ENCODE data around the gene PACRG. TPM values are rescaled to one million over a fixed set of nuclear protein-coding genes. Genes with fewer than 3 reads are reported as not detected.

PACRG gene
- total and polyA plus RNA-seq, 8 donors = 1.8 to 28.6 (median 3.2) TPM; not detected in 2

GRCh38 chr6:162943369-162943768 is 215.6 kb downstream of the PACRG start:
- WGBS, 5 donors = 78 to 87% (median 80%) methylated on average over 4 to 5 of the region's 5 CpGs
- TF ChIP-seq EP300 (IDR thresholded peaks at IDR 0.05) (no peak), POLR2A (IDR thresholded peaks at IDR 0.05) (no peak), POLR2AphosphoS5 (IDR thresholded peaks at IDR 0.05) (no peak), CTCF (IDR thresholded peaks at IDR 0.05) (no peak)
- Histone ChIP-seq H3K36me3 (no peaks in the 10 kb centered on the region), H3K27me3 (no peaks in the 10 kb centered on the region), H3K4me3 (no peak overlapping the region), H3K27ac (no peak overlapping the region), H3K9me3 (peaks cover 0 to 26% (median 10%) of the 10 kb centered on the region in 4 donors), H3K4me1 (no peaks in the 10 kb centered on the region)
- intact Hi-C loops (cut with DNase I; ENCODE audit: low total_unique reads) = no loop called here
- DNase-seq = no peak

GRCh38 chr6:162951164-162951743 is 223.5 kb downstream of the PACRG start:
- no peak overlapping the region for H3K4me3 ChIP-seq
- no peak for TF ChIP-seq CTCF (IDR thresholded peaks at IDR 0.05)
- TF ChIP-seq POLR2AphosphoS5 (IDR thresholded peaks at IDR 0.05) = no peak
- no peak for TF ChIP-seq EP300 (IDR thresholded peaks at IDR 0.05)
- TF ChIP-seq POLR2A (IDR thresholded peaks at IDR 0.05) = no peak
- 57 to 72% (median 61%) methylated on average over 4 of the region's 4 CpGs for WGBS, 5 donors
- DNase-seq = no peak
- no peaks in the 10 kb centered on the region for H3K9me3 ChIP-seq
- intact Hi-C loops (cut with DNase I; ENCODE audit: low total_unique reads) = no loop called here
- no peaks in the 10 kb centered on the region for H3K4me1 ChIP-seq
- no peaks in the 10 kb centered on the region for H3K27me3 ChIP-seq
- no peak overlapping the region for H3K27ac ChIP-seq
- no peaks in the 10 kb centered on the region for H3K36me3 ChIP-seq

GRCh38 chr6:162952423-162952822 is 224.6 kb downstream of the PACRG start:
- 74 to 82% (median 80%) methylated on average over 4 of the region's 4 CpGs for WGBS, 5 donors
- no peak overlapping the region for H3K27ac ChIP-seq
- intact Hi-C loops (cut with DNase I; ENCODE audit: low total_unique reads) = no loop called here

GRCh38 chr6:162957062-162957461 is 229.3 kb downstream of the PACRG start:
- Histone ChIP-seq H3K27me3 (no peaks in the 10 kb centered on the region), H3K4me3 (no peak overlapping the region), H3K27ac (no peak overlapping the region), H3K4me1 (no peaks in the 10 kb centered on the region), H3K9me3 (no peaks in the 10 kb centered on the region), H3K36me3 (no peaks in the 10 kb centered on the region)
- 86 to 94% (median 90%) methylated on average over 3 of the region's 3 CpGs for WGBS, 5 donors
- DNase-seq = no peak
- TF ChIP-seq EP300 (IDR thresholded peaks at IDR 0.05) (no peak), POLR2A (IDR thresholded peaks at IDR 0.05) (no peak), CTCF (IDR thresholded peaks at IDR 0.05) (no peak), POLR2AphosphoS5 (IDR thresholded peaks at IDR 0.05) (no peak)
- intact Hi-C loops (cut with DNase I; ENCODE audit: low total_unique reads) = no loop called here

More at GRCh38 chr6:162952423-162952822, 224.6 kb downstream of the PACRG start:
- Histone ChIP-seq H3K27me3 (no peaks in the 10 kb centered on the region), H3K4me1 (no peaks in the 10 kb centered on the region), H3K4me3 (no peak overlapping the region), H3K36me3 (no peaks in the 10 kb centered on the region), H3K9me3 (no peaks in the 10 kb centered on the region)
- TF ChIP-seq CTCF (IDR thresholded peaks at IDR 0.05) (no peak), POLR2AphosphoS5 (IDR thresholded peaks at IDR 0.05) (no peak), POLR2A (IDR thresholded peaks at IDR 0.05) (no peak), EP300 (IDR thresholded peaks at IDR 0.05) (no peak)
- no peak for DNase-seq

Data from stomach (tissue), 9 donors.